NCI-H82 treated with DMSO at 0.1 percent for 48 hours (cell line): ENCODE data around the gene SCGB3A1.

ENCODE experiments used
- DNase-seq: peaks from one replicate; lab custom pipeline; 2025; ENCODE audit not compliant: unreplicated experiment; lab: John Stamatoyannopoulos, UW

The SCGB3A1 gene

GRCh38 chr5:180625791-180626660 lies 34.7 kb upstream of the SCGB3A1 start:
- no peak for DNase-seq

GRCh38 chr5:180625125-180625790 lies 34.0 kb upstream of the SCGB3A1 start:
- DNase-seq = no peak

- no peak for DNase-seq
Measured at GRCh38 chr5:180624587-180624986, 33.3 kb upstream of the SCGB3A1 start.

GRCh38 chr5:180623844-180624243 lies 32.5 kb upstream of the SCGB3A1 start:
- DNase-seq = no peak

GRCh38 chr5:180623411-180623834 lies 32.1 kb upstream of the SCGB3A1 start:
- no peak for DNase-seq

- DNase-seq = no peak
Measured at GRCh38 chr5:180622910-180623309, 31.6 kb upstream of the SCGB3A1 start.

- DNase-seq = no peak
Measured at GRCh38 chr5:180621311-180621710, 30.0 kb upstream of the SCGB3A1 start.

GRCh38 chr5:180620014-180620413 lies 28.7 kb upstream of the SCGB3A1 start:
- DNase-seq = no peak

DNA sequence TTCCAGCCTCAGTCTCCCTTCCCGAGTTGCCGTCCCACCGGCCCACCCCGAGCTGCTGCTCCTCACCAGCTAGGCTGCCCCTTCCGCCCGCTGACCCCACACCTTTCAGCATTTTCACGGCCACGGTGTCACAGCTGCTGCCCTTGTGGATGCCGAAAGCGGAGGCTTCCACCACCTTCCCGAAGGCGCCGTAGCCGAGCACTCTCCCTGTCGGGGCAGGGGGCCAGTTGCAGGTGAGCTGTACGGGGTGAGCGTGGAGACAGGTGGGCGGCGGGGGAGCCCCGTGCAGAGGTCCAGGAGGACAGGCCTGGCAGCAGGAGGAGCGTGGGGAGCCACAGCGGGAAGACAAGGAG lies 28.2 kb upstream of the SCGB3A1 start:
- no peak for DNase-seq

GRCh38 chr5:180618829-180619562 lies 27.7 kb upstream of the SCGB3A1 start:
- DNase-seq = peak; percentile 3

DNA sequence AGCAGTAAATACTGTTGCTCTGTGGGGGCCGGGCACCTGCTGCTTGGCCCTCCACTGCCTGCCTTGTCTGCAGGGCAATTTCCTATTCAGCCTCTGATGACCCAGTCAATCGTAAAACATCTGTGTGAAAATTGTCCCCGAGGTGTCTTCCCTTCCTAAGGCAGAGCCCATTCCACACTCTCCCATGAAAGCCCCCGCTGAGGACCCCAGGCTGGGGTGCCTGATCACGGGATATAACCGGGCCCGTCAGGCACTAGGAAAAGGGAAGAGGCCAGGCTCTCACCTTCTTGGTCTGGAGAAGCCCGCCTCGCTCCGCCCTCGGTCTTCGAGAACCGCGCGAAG lies 27.2 kb upstream of the SCGB3A1 start:
- no peak for DNase-seq

GRCh38 chr5:180613814-180614188 lies 22.5 kb upstream of the SCGB3A1 start:
- DNase-seq = no peak

GRCh38 chr5:180613188-180613813 lies 22.0 kb upstream of the SCGB3A1 start:
- no peak for DNase-seq

- DNase-seq = no peak
Measured at GRCh38 chr5:180612683-180613082, 21.4 kb upstream of the SCGB3A1 start.

GRCh38 chr5:180611140-180611850 lies 20.0 kb upstream of the SCGB3A1 start:
- no peak for DNase-seq

- DNase-seq = no peak
Measured at GRCh38 chr5:180609817-180610550, 18.7 kb upstream of the SCGB3A1 start.

DNA sequence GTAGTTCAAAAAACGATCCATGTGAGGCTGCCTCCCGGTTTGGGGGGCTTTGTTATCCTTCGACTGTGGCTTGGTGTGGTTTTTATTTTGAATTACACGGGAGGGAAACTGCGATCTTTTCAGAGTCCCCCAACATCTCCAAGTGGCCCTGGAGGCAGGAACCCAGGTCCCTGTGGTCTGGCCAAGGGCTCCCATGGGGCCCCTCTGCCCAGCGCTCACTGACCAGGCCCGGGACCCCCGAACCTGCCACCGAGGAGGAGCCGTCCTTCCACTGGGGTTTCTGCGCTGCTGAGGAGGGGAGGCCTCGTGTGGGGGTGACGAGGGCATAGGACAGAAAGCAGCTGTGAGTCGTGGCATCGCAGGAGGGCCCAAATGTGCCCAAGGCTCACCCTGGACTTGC lies 18.1 kb upstream of the SCGB3A1 start:
- DNase-seq = no peak

- no peak for DNase-seq
Measured at GRCh38 chr5:180608572-180609310, 17.4 kb upstream of the SCGB3A1 start.

DNA sequence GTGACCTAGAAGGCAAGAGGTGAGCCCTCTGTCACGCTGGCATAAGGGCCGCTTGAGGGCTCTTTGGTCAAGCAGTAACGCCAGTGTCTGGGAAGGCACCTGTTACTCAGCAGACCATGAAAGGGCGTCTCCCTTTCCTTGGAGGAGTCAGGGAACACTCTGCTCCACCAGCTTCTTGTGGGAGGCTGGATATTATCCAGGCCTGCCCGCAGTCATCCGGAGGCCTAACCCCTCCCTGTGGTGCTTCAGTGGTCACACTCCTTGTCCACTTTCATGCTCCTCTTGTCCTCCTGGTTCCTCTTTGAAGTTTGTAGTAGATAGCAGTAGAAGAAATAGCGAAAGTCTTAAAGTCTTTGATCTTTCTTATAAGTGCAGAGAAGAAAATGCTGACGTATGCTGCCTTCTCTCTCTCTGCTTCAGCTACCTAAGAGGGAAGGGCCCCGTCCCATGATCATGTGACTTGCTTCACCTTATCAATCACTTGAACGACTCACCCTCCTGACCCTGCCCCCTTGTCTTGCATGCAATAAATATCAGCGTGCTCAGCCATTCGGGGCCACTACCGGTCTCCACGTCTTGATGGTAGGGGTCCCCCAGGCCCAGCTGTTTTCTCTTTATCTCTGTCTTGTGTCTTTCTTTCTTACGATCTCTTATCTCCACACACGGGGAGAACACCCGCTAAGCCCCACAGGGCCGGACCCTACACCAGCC lies 16.7 kb upstream of the SCGB3A1 start:
- no peak for DNase-seq
